ENCODE results near the gene METTL16. TPM values are rescaled to one million over a fixed set of nuclear protein-coding genes. Genes with fewer than 3 reads are reported as not detected.

METTL16 gene
- total and polyA plus RNA-seq, 2 of the 4 experiments (the other 2 are of a cell fraction): 11.8 to 15.4 TPM

DNA sequence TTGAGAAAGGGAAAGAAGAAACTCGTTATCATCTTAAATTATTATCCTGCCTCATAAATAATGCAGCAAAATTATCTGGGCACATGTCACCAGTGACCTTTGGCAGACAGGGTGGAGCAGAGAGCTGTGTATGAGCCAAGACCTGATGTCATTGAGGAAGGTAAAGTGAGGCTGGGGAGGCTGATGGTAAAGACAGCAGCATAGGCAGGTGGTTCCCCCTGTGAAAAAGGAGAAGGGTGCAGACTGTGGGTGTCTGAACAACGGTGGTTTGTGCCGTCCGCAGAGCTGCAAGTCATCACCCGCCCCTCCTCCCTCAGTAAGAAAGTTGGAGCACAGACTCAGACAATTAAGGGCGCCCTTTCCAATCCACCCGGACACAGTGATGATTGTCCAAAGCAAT is 30.8 kb upstream of the METTL16 start:
- ChIA-PET POLR2A (ENCODE audit: unreplicated experiment) (no interaction called here), CTCF (interaction anchor here (0.7 kb wide), 1 partner anchor 114 kb away, joined by 3 read pairs; no protein-coding TSS in a partner anchor)
- Histone ChIP-seq H3K27ac (ENCODE audit: insufficient read depth, low read length) (no peak overlapping the region), H3K14ac (replicated peaks; ENCODE audit: low read depth, low read length) (no peak overlapping the region), H3K9me1 (ENCODE audit: insufficient read depth, low read length) (peaks cover 2% of the 10 kb centered on the region; the same call in 1 of the 2 replicates), H4K8ac (ENCODE audit: low read depth in 2 of 2, low read length in 2 of 2) (no peak overlapping the region), H2AK5ac (ENCODE audit: low read depth, low read length) (no peak overlapping the region), H4K5ac (ENCODE audit: low read depth, low read length) (no peak overlapping the region), H3K23ac (ENCODE audit: low read depth, low read length) (no peak overlapping the region), H2BK5ac (ENCODE audit: low read depth, low read length, poor library complexity, severe bottlenecking) (no peak overlapping the region), H3K18ac (ENCODE audit: low read depth, low read length) (no peak overlapping the region), H2BK20ac (ENCODE audit: low read depth, low read length) (no peak overlapping the region), H3K56ac (ENCODE audit: extremely low read depth, insufficient read depth, low read length) (no peak overlapping the region), H3K4ac (ENCODE audit: low read depth, low read length) (no peak overlapping the region), H3K4me1 (ENCODE audit: control insufficient read depth, insufficient read depth, low read length) (no peaks in the 10 kb centered on the region), H3K9ac (ENCODE audit: low read depth, low read length) (no peak overlapping the region), H3K4me3 (ENCODE audit: insufficient read depth, low read depth, low read length) (no peak overlapping the region), H3K9me3 (ENCODE audit: control insufficient read depth, insufficient read depth, low read length) (no peaks in the 10 kb centered on the region), H3K27me3 (ENCODE audit: control insufficient read depth, insufficient read depth, low read length) (peaks cover 2% of the 10 kb centered on the region), H2AFZ (replicated peaks; ENCODE audit: low read length, poor library complexity) (no peak overlapping the region), H3K79me1 (ENCODE audit: low read depth in 1 of 2, low read length in 2 of 2) (no peaks in the 10 kb centered on the region), H3K36me3 (ENCODE audit: control insufficient read depth, insufficient read depth, low read length) (no peaks in the 10 kb centered on the region), H2AK9ac (replicated peaks; ENCODE audit: low read depth, low read length, poor library complexity) (no peak overlapping the region), H2BK15ac (ENCODE audit: low read depth, low read length) (no peak overlapping the region), H4K91ac (ENCODE audit: insufficient read depth, low read depth, low read length) (no peak overlapping the region), H3K4me2 (ENCODE audit: low read depth, low read length) (no peak overlapping the region), H2BK120ac (ENCODE audit: low read depth, low read length) (no peak overlapping the region), H4K20me1 (ENCODE audit: insufficient read depth, low read length) (no peaks in the 10 kb centered on the region)
- DNase-seq (no peak), ATAC-seq (ENCODE audit: low read depth) (no peak)
- no TSS peak for BruUV-seq (replicated peaks)
- dilution Hi-C loops (cut with HindIII; ENCODE audit: low sequenced_read_pairs, unreplicated experiment): no loop called here
- no CpG with 5 or more reads among the region's 7 CpGs for WGBS, 2 experiments (ENCODE audit: extremely low coverage in 2 of 2, insufficient read length in 1 of 2)
- no peak for TF ChIP-seq CTCF (conservative IDR thresholded peaks at IDR 0.05; ENCODE audit: low read depth, low read length)
- no peak for TF ChIP-seq CEBPB (IDR thresholded peaks at IDR 0.05; ENCODE audit: low read depth, low read length)
- TF ChIP-seq BHLHE40 (IDR thresholded peaks at IDR 0.05; ENCODE audit: low read depth, low read length): no peak
- TF ChIP-seq RAD21 (IDR thresholded peaks at IDR 0.05; ENCODE audit: low read length): no peak
- no peak for TF ChIP-seq RCOR1 (IDR thresholded peaks at IDR 0.05; ENCODE audit: insufficient replicate concordance, low read length)
- no peak for TF ChIP-seq FOS (IDR thresholded peaks at IDR 0.05; ENCODE audit: low read depth, low read length)
- no peak for TF ChIP-seq CHD1 (IDR thresholded peaks at IDR 0.05; ENCODE audit: low read depth, low read length)
- TF ChIP-seq NFE2L2 (IDR thresholded peaks at IDR 0.05; ENCODE audit: low read depth, low read length): no peak
- no peak for TF ChIP-seq POLR2A (IDR thresholded peaks at IDR 0.05; ENCODE audit: low read depth, low read length)
- TF ChIP-seq, protein P1, sequence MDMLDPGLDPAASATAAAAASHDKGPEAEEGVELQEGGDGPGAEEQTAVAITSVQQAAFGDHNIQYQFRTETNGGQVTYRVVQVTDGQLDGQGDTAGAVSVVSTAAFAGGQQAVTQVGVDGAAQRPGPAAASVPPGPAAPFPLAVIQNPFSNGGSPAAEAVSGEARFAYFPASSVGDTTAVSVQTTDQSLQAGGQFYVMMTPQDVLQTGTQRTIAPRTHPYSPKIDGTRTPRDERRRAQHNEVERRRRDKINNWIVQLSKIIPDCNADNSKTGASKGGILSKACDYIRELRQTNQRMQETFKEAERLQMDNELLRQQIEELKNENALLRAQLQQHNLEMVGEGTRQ (IDR thresholded peaks at IDR 0.05; ENCODE audit: low read depth, low read length): no peak
- no peak for TF ChIP-seq MXI1 (IDR thresholded peaks at IDR 0.05; ENCODE audit: borderline replicate concordance, low read depth, low read length)
- TF ChIP-seq MAZ (IDR thresholded peaks at IDR 0.05; ENCODE audit: borderline replicate concordance, low read depth, low read length): no peak
- TF ChIP-seq, protein P2, sequence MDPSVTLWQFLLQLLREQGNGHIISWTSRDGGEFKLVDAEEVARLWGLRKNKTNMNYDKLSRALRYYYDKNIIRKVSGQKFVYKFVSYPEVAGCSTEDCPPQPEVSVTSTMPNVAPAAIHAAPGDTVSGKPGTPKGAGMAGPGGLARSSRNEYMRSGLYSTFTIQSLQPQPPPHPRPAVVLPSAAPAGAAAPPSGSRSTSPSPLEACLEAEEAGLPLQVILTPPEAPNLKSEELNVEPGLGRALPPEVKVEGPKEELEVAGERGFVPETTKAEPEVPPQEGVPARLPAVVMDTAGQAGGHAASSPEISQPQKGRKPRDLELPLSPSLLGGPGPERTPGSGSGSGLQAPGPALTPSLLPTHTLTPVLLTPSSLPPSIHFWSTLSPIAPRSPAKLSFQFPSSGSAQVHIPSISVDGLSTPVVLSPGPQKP (IDR thresholded peaks at IDR 0.05; ENCODE audit: borderline replicate concordance, low read depth, low read length): no peak
- TF ChIP-seq SMC3 (IDR thresholded peaks at IDR 0.05; ENCODE audit: low read depth, low read length): no peak
- TF ChIP-seq RFX5 (IDR thresholded peaks at IDR 0.05; ENCODE audit: low read depth, low read length): no peak
- intact Hi-C loops (cut with micrococcal nuclease): no loop called here
- in situ Hi-C loops (cut with MboI; ENCODE audit: low sequenced_read_pairs): no loop called here
